GM18519 (cell line): ENCODE results near the gene MPO.

Experiments
- ATAC-seq: cut with Tn5 transposase; IDR thresholded peaks from one replicate; pipeline ENCODE4 v1.9.1; 2021; ENCODE audit warnings: mild to moderate bottlenecking, moderate library complexity; ENCODE audit not compliant: unreplicated experiment, low FRiP score

The MPO gene, protein sequence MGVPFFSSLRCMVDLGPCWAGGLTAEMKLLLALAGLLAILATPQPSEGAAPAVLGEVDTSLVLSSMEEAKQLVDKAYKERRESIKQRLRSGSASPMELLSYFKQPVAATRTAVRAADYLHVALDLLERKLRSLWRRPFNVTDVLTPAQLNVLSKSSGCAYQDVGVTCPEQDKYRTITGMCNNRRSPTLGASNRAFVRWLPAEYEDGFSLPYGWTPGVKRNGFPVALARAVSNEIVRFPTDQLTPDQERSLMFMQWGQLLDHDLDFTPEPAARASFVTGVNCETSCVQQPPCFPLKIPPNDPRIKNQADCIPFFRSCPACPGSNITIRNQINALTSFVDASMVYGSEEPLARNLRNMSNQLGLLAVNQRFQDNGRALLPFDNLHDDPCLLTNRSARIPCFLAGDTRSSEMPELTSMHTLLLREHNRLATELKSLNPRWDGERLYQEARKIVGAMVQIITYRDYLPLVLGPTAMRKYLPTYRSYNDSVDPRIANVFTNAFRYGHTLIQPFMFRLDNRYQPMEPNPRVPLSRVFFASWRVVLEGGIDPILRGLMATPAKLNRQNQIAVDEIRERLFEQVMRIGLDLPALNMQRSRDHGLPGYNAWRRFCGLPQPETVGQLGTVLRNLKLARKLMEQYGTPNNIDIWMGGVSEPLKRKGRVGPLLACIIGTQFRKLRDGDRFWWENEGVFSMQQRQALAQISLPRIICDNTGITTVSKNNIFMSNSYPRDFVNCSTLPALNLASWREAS

GRCh38 chr17:58280480-58281217 lies at the start of gene MPO:
TSS of gene MPO (minus strand) at chr17:58280935. CDS start at chr17:58280758, 177 bp downstream.
- no peak for ATAC-seq

DNA sequence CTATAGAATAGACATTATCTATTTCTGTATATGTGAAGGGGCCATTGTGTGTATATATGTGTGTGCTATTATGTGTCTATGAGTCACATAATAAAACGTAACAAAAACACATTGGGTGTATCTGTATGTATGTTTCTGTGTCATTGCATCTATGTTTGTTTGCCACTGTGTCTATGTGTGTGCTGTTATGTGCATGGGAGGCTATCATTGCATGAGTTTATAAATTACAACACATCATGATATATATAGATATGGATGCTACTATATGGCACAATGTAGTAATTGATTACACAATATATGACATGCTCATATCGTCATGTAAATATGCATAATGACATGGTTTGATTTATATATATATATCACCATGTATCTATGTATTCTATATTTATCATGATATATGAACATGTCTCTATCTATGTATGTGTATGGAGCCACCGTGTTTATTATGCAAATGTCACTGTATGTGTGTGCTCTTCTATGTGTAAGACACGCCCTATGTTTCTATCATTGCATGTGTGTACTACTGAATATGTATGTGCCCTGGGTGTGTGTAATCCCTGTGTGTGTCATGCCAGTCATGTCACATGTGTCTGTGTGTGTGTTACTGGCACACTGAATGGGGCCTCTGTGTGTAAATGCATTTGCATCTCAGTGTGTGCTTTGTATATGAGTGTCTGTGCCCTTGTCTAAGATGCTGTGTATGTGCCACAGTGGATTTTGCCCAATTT lies 49.2 kb upstream of the MPO start:
- peak; percentile 30 for ATAC-seq

- peak; percentile 35 for ATAC-seq
Measured at GRCh38 chr17:58329035-58329809, 48.5 kb upstream of the MPO start.

DNA sequence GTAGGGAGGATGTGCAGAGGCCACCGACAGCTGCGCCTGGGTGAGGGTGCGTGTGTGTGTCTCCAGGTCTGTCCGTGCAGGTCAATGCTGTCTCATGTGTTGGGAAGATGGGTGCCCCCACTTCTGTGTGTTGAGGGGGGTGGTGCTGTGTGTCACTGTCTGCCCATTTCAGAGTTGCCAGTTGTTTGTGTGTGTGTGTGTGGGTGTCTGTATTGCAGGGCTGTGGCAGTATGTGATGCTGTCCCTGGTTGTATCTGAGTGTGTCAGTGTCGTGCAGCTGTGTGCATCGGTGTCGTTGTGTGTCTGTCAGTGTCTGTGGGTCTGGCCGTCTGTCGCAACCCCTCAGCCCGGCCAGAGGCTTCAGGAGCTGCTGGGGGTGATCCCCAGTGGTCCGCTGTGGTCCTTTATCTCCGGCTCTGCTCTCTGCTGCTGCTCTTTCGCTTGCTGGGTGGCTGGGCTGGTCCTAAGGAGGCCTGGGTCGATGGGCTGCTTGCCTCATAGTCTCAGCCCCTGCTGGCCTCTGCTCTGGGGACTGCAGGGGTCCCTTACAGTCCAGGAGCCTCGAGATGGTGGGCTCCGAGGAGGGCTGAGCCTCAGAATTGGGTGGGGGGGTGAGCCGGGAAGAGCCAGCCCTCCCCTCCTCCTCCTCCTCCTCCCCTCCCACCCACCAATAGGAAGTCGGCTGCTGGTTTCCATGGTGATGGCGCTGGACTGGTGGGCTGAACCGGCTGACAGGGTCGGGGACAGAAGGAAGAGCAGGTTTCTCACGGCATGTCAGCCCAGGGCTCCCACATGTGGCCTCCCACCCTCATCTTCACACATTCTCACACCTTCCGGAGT lies 47.7 kb upstream of the MPO start, which contains the start of gene TSPOAP1:
TSPOAP1 (minus strand) TSS at position 601 of the 840 bp plus-strand sequence. CDS start 875 bp downstream, outside the sequence.
- peak; percentile 0 for ATAC-seq

DNA sequence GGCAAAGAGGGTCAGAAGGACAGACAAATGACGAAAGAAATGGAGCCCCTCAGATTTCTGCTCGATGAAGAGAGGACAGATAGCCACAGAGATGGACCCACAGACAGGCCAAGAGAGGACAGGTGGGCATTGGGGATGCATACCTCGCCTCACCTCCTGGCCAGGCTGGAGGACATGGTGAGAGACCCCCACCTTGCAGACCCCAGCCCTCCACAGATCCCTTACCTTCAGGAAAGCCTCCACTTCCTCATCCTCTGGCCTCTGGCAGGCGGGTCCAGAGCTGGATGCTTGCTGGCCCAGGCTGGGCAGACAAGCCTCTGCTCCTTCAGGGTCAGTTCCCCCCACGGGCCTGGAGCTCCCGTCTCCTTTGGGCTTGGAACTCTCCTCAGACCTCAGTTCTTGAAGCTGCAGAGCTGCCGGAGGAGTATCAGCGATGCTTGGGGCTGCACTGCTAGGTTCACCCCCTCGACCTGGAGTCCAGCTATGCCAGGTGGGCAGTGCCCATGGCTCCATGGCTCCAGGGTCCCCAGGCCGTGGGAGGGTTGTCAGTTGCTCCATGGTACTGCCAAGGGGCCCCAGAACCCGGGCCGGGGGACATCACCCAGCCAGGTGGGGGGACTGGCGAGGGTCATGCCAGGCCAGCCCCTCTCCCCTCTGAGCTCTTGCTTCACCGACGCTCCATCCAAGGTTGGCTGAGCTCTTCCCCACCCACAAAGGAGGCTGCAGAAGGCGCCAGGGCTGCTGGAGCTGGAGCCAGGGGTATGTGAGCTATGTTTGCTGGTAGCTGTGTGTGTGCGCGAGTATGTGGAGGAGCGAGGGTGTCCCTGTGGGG lies 46.8 kb upstream of the MPO start:
- ATAC-seq = no peak

DNA sequence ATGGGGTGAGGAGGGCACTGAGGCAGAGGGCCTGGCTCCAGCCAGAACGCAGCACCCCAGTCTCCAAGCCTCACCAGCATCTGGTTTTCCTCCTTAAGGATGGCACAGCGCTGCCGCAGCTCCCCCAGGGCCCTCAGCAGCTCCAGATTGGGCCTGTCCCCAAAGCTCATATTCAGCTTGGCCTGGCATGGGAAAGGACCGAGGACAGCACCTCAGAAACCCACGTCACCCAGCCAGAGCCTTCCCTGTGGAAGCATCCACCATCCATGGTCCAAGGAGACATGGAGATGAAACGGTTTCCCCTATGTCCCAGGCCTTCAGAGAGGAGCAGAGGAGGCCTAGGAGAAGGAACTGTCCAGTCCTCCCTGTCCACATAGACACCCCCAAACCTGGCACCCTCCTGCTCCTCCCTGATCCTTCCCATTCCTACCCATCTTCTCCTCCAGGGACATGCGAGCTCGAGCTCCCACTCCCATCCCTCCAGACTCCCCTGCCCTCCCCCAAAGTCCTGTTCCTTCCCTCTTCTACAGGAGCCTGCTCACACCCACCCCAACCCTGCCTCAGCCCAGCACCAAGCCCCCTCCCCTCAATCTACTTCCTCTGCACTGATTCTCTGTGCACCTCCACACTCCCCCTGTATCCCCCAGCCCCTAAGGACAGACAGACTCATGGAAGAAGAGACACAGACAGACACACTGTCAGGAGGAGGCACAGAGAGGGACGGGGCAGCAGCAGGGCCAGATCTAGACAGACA lies 46.1 kb upstream of the MPO start:
- ATAC-seq = no peak

- no peak for ATAC-seq
Measured at GRCh38 chr17:58325976-58326468, 45.3 kb upstream of the MPO start.

DNA sequence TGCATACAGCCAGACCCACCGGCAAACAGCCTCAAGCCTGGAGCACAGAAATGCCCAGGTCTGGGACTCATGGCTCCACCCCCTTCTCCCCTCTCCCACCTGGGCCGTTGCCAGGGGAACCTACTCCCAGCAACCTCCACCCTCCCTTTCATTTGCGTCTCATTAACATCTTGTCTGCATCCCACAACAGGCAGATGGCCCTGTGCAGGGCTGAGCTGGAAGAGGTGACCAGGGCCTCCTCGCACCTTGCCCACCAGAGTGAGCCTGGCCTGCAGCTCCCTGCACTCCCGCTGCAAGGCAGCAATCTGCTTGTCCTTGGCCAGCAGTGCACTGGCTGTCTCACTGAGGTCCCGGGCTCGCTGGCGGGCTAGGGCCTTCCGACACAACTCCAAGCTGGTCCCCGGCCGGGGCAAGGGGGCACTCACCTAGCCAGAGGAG lies 44.6 kb upstream of the MPO start:
- no peak for ATAC-seq

DNA sequence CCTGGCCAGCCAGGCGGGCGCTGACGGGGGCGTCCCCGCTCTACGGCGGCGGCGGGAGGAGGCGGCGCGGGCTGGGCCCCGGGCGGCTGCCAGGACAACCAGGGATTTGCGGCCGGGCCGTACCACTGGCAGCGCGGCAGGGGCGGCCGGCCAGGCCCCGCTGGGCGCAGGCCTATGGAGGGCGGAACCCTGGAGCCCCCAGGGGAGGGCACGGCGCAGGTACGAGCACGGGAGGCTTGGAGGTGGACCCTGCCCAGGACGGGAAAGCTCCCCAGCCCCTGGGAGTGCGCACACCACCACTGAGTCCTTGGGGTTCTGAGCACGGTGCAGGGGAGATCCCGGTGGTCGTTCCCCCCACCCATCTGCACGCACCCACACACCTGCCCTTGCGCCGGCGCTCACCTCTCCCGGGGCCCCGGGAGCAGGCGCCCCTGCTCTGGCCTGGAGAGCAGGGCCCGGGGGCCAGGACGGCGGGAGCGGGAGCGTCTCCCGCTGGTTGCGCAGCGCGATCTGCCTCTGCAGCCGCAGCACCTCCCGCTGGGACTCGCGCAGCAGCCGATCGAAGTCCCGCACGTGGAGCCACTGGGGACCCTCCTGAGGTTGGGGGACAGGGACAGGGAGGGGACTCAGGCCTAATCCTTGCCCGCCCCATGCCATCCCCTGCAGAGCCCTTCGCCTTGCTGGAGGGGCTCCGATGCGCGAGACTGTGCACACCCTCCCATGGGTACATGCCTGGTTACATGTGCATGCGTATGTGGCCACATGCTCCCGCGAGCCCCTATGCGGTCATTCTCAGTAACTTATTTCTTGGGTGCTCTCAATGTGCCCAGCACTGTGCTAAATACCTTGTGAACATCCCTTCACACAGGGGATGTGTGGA lies 43.9 kb upstream of the MPO start:
- no peak for ATAC-seq

DNA sequence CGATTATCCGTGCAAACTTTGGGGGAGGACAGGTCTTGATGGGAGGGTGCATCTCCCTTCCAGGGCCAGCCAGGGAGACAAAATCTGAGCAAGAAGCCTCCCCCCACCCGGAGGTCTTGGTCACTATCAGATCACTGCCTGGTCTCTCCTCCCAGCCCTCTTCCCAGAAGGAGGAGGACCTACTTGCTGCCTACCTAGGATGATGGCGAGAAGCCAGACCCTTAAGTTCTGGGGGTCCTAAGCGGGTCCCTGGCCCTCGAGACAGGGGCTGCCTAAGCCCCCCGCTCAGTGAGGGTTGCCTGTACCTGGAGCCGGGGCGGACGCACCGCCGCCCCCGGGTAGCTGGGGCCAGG lies 43.3 kb upstream of the MPO start:
- ATAC-seq = no peak

DNA sequence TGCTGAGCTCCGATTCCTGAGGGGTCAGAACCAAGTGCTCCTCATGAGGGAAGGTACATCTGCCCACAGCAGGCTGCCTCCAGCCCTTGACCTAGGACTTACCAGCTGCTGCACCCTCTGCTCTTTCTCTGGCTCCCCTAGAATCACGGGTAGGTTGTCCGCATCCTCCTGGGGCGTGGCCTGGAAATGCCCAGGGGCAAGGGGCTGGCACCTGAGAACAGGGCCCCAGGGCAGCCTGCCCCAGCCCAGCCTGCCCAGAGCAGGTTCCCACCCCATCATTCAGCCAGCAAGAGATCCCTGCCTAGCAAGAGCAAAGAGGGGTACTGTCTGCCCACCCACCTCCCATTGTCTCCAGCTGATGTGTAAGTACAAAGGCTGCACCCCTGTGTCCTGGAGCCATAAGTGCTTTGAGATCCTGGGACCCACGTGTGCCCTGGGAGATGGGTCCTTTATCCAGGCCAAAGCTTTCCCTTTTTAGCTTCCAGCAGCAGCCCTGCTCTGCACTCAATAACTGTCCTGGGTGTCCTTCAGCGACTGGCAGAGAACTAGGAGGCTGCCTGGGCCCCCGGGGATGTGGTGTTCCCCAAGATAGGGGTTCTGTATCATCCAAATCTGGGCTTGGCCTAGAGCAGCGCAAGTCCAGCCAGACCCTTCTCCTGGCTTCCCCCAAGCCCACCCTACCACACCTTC lies 42.8 kb upstream of the MPO start:
- no peak for ATAC-seq

DNA sequence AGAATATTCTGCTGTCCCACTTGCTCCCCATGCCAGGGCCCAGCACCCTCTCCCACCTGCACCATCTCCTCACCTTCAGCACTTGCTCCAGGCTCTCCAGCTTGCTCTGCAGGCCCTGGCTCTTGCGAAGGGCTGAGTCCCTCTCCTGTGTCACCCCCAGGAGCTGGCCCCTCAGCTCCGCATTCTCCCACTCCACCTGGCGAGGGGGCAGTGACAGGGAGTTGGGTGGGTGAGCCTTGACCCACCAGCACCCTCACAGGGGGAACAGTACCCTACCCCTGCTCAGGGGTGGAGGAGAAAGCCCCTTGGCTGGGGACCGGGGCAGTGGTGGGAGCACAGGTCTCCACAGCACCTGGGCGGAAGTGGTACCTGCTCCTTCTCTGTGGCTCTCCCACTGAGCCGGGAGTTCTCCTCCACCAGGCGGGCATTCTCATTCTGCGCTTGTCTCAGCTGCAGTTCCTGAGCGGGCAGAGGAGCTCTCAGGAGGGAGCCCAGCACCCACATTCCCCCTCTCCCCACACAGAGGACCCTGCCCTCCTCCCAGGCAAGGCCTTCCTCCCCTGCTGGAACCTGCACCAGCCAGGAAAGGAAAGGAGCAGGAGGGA lies 41.9 kb upstream of the MPO start:
- no peak for ATAC-seq

DNA sequence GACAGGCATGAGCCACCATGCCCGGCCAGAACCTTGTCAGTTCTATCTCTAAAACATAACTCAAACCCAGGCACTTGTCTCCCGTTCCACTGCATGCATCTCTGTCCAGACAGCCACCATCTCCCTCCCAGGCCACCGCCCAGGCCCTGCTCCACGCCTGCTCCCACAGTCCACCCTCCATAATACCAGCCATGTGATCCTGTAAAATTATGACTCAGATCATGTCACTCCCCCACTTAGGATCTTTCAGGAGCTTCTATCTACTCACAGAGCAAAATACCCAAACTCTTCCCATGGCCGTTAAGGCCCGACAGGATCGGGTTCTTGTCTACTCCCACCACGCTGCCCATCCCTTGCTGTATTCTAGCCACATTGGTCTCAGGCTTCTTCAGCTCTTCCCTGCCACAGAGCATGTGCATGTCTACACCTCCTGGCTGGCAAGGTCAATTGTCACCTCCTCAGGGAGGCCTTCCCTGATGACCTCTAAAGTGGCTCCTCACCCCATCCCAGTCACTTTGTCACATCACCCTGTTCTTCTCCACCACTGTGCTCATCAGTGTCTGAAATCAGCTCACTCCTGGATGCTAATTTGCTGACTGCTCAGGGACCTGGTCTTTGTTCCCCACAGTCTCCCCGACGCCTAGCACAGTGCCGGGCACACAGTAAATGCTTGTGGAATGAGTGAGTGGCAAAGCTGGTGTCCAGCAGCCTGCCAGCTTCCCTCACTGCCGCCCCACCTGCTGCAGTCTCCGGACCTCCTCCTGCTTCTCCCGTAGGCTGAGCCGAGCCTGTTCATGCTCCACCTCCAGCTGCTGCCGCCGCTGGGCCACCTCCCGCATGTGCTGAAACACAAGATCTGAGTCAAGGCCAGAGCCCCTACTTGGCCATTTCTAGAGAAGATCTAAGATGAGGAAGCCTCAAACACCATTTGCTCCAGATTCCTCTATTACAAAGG lies 41.1 kb upstream of the MPO start:
- no peak for ATAC-seq
